ENCODE results near the gene UBASH3B.
"Not testable (repeated sequence)": the region's sequence is repeated elsewhere in the genome, so short reads cannot be mapped to it uniquely, and the experiment has no call there.

Gene UBASH3B

GRCh38 chr11:122823564-122823963 is 168.0 kb downstream of the UBASH3B start:
- no peaks in the 10 kb centered on the region for H3K27me3 ChIP-seq (ENCODE audit: insufficient read depth, poor library complexity, severe bottlenecking)
- no peak overlapping the region for H3K4me3 ChIP-seq (replicated peaks; ENCODE audit: insufficient read depth, low read length)
- no peak for TF ChIP-seq GABPA (IDR thresholded peaks at IDR 0.05; ENCODE audit: low read depth)
- TF ChIP-seq, protein P1, sequence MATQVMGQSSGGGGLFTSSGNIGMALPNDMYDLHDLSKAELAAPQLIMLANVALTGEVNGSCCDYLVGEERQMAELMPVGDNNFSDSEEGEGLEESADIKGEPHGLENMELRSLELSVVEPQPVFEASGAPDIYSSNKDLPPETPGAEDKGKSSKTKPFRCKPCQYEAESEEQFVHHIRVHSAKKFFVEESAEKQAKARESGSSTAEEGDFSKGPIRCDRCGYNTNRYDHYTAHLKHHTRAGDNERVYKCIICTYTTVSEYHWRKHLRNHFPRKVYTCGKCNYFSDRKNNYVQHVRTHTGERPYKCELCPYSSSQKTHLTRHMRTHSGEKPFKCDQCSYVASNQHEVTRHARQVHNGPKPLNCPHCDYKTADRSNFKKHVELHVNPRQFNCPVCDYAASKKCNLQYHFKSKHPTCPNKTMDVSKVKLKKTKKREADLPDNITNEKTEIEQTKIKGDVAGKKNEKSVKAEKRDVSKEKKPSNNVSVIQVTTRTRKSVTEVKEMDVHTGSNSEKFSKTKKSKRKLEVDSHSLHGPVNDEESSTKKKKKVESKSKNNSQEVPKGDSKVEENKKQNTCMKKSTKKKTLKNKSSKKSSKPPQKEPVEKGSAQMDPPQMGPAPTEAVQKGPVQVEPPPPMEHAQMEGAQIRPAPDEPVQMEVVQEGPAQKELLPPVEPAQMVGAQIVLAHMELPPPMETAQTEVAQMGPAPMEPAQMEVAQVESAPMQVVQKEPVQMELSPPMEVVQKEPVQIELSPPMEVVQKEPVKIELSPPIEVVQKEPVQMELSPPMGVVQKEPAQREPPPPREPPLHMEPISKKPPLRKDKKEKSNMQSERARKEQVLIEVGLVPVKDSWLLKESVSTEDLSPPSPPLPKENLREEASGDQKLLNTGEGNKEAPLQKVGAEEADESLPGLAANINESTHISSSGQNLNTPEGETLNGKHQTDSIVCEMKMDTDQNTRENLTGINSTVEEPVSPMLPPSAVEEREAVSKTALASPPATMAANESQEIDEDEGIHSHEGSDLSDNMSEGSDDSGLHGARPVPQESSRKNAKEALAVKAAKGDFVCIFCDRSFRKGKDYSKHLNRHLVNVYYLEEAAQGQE (IDR thresholded peaks at IDR 0.05; ENCODE audit: insufficient replicate concordance, low read depth) = no peak
- TF ChIP-seq SPI1 (IDR thresholded peaks at IDR 0.05; ENCODE audit: borderline replicate concordance, low read depth) = no peak
- TF ChIP-seq, protein P2, sequence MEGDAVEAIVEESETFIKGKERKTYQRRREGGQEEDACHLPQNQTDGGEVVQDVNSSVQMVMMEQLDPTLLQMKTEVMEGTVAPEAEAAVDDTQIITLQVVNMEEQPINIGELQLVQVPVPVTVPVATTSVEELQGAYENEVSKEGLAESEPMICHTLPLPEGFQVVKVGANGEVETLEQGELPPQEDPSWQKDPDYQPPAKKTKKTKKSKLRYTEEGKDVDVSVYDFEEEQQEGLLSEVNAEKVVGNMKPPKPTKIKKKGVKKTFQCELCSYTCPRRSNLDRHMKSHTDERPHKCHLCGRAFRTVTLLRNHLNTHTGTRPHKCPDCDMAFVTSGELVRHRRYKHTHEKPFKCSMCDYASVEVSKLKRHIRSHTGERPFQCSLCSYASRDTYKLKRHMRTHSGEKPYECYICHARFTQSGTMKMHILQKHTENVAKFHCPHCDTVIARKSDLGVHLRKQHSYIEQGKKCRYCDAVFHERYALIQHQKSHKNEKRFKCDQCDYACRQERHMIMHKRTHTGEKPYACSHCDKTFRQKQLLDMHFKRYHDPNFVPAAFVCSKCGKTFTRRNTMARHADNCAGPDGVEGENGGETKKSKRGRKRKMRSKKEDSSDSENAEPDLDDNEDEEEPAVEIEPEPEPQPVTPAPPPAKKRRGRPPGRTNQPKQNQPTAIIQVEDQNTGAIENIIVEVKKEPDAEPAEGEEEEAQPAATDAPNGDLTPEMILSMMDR (IDR thresholded peaks at IDR 0.05; ENCODE audit: insufficient read depth, low read length) = no peak
- no peak for TF ChIP-seq POLR2AphosphoS5 (IDR thresholded peaks at IDR 0.05; ENCODE audit: low read depth)
- no peak overlapping the region for H3K27ac ChIP-seq (replicated peaks)
- no peak for DNase-seq (ENCODE audit: low read depth in 1 of 2, low spot score in 1 of 2)

DNA sequence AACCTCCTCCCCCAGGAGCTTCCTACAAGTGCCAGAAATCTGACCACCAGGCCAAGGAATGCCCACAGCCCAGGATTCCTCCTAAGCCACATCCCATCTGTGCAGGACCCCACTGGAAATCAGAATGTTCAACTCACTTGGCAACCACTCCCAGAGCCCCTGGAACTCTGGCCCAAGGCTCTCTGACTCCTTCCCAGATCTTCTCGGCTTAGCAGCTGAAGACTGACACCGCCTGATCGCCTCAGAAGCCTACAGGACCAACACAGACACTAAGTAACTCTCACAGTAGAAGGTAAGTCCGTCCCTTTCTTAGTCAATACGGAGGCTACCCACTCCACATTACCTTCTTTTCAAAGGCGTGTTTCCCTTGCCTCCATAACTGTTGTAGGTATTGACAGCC is 173.8 kb downstream of the UBASH3B start:
- H3K27ac ChIP-seq (replicated peaks); DNase-seq (ENCODE audit: low read depth in 1 of 2, low spot score in 1 of 2); H3K4me3 ChIP-seq (replicated peaks; ENCODE audit: insufficient read depth, low read length); H3K27me3 ChIP-seq (ENCODE audit: insufficient read depth, poor library complexity, severe bottlenecking): not testable (repeated sequence)

DNA sequence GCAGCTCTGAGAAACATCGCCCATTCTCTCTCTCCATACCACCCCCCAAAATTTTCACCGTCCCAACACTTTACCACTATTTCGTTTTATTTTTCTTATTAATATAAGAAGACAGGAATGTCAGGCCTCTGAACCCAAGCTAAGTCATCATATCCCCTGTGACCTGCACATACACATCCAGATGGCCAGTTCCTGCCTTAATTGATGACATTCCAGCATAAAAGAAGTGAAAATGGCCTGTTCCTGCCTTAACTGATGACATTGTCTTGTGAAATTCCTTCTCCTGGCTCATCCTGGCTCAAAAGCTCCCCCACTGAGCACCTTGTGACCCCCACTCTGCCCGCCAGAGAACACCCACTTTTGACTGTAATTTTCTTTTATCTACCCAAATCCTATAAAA is 176.8 kb downstream of the UBASH3B start:
- H3K27me3 ChIP-seq (ENCODE audit: insufficient read depth, poor library complexity, severe bottlenecking); H3K4me3 ChIP-seq (replicated peaks; ENCODE audit: insufficient read depth, low read length); H3K27ac ChIP-seq (replicated peaks); DNase-seq (ENCODE audit: low read depth in 1 of 2, low spot score in 1 of 2): not testable (repeated sequence)

DNA sequence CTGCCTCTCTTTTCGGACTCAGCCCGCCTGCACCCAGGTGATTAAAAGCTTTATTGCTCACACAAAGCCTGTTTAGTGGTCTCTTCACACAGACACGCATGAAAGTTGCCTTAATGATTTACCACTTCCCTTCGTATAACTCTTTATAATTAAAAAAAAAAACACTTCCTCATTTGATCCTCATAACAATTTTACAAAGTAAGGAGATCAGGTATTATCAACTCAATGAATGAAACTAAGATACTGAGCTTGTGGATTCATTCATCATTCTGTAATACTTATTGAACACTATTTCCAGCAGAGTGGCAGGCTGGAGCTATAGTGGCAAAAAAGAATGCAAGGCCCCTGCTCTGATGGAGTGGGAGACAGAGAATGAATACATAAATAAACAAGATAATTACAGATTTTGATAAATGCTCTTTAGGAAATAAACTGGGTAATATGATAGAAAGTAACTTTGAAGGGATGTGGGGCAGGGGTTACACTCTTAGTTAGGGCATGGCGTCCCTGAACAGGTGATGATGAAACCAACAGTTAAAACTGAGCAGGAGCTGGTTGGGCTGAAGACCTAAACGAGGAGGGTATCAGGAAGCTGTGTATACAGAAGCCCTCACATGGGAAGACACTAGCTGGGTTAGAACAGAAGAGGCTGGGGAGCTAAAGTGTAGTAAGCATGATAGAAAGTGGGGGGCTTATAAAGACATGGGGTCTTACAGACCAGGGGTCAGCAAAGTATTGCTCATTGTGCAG is 177.4 kb downstream of the UBASH3B start:
- Histone ChIP-seq H3K27ac (replicated peaks) (no peak overlapping the region), H3K4me3 (replicated peaks; ENCODE audit: insufficient read depth, low read length) (no peak overlapping the region), H3K27me3 (ENCODE audit: insufficient read depth, poor library complexity, severe bottlenecking) (no peaks in the 10 kb centered on the region)
- DNase-seq (ENCODE audit: low read depth in 1 of 2, low spot score in 1 of 2) = no peak
- TF ChIP-seq SPI1 (IDR thresholded peaks at IDR 0.05; ENCODE audit: borderline replicate concordance, low read depth) (peak; percentile 73), POLR2AphosphoS5 (IDR thresholded peaks at IDR 0.05; ENCODE audit: low read depth) (no peak)

DNA sequence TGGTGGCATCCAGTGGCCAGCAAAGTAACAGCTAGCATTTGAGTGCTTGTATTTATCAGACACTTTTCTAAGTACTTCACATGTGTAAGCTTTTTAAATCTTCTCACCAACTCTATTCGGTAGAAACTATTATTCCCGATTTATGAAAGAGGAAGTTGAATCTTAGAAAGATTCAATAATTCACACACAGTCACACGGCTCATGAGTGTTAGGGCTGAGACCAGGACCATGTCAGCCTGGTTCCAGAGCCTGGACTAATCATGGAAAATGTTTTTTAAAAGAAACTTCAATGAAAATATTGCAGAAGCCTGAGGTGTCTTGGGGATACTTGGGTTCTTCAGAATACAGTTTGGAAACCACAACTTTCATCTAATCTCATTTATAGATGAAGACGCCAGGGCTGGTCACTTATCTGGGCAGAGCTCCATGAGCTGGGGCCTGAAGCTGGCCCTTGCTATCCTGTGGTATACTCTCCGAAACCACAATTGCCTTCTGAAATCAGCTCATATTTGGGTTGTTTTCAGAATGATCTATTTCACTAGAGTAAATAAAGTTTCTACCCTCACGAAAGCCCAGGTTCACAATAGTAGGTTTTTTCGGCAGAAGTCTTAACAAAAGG is 178.4 kb downstream of the UBASH3B start:
- TF ChIP-seq, protein P2 (IDR thresholded peaks at IDR 0.05; ENCODE audit: insufficient read depth, low read length) = no peak
- TF ChIP-seq GABPA (IDR thresholded peaks at IDR 0.05; ENCODE audit: low read depth) (no peak), SPI1 (IDR thresholded peaks at IDR 0.05; ENCODE audit: borderline replicate concordance, low read depth) (no peak), POLR2AphosphoS5 (IDR thresholded peaks at IDR 0.05; ENCODE audit: low read depth) (no peak)
- TF ChIP-seq, protein P1 (IDR thresholded peaks at IDR 0.05; ENCODE audit: insufficient replicate concordance, low read depth) = no peak
- Histone ChIP-seq H3K27ac (replicated peaks) (no peak overlapping the region), H3K27me3 (ENCODE audit: insufficient read depth, poor library complexity, severe bottlenecking) (no peaks in the 10 kb centered on the region), H3K4me3 (replicated peaks; ENCODE audit: insufficient read depth, low read length) (no peak overlapping the region)
- DNase-seq (ENCODE audit: low read depth in 1 of 2, low spot score in 1 of 2) = no peak

Data from HL-60 (cell line).